VCaP (cell line): Measurements from ENCODE around the gene RASA1.

Experiments used
- H3K27ac ChIP-seq: fragments of 450-650 bp; 2 replicates; pipeline ENCODE4 v1.5.1; 2017
- CTCF ChIP-seq: fragments of 450-650 bp; conservative IDR thresholded peaks from 2 replicates; pipeline ENCODE4 v1.5.1; 2017; ENCODE audit warnings: mild to moderate bottlenecking, moderate library complexity

RASA1 gene

DNA sequence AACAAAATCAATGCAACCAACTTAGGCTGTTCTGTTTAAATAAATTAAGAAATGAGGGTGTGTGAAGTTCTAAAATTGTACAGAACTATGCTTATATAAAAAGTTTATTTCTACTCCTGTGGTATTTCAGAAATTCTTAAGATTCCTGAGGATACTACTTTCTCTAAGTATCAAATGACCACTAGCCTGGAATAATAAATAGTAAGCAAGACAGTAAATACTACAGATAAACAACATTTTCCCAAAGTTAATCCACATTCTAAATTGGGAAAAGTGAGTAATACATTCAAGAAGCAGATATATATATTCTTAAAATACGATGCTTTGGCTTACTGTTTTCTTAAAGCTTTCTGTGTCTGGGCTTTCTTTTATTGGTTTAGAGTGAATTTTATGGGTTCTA, 115.5 kb downstream of the RASA1 start:
- H3K27ac ChIP-seq, result no peak overlapping the region
- no peak for TF ChIP-seq CTCF

DNA sequence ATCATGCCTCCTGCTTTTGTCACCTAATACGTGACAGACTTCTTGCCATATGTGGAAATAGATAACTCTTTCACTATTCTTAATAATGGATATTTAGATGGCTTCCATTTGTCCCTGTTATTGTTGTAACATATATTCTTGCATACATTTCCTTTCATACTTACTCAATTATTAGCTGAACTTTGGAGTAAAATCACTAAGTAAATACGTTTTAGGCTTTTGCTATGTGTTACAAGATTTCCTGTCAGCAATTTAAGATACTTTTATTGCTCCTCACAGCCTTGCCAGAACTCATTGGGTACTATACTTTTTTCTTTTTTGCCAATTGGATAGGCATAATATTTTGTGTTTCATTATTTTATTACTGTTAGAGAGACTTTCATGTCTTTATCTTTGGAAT, 118.1 kb downstream of the RASA1 start:
- no peak overlapping the region for H3K27ac ChIP-seq
- TF ChIP-seq CTCF, result no peak

- H3K27ac ChIP-seq, result no peak overlapping the region
- no peak for TF ChIP-seq CTCF
These were observed 120.4 kb downstream of the RASA1 start for GRCh38 chr5:87388129-87388528.

GRCh38 chr5:87389296-87390034, 121.8 kb downstream of the RASA1 start:
- TF ChIP-seq CTCF, result no peak
- no peak overlapping the region for H3K27ac ChIP-seq

DNA sequence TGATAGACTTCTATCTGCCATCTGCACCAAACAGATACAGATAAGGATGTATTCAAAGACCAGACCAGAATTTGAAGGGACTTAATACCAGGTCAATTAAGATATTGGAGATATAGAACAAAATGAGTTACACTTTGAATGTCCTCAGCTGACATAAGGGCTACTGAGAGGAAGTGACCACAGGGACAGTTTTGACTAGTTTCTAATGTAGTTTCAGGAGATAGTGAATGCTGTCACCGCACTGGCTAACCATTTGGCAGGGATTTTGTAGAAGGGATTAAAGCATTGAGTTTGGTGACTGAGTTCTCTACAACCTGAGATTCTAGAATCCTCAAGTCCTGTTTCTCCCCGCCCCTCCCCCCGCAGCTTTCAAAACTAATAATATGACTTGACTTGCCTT, 122.4 kb downstream of the RASA1 start:
- no peak overlapping the region for H3K27ac ChIP-seq
- TF ChIP-seq CTCF, result no peak

DNA sequence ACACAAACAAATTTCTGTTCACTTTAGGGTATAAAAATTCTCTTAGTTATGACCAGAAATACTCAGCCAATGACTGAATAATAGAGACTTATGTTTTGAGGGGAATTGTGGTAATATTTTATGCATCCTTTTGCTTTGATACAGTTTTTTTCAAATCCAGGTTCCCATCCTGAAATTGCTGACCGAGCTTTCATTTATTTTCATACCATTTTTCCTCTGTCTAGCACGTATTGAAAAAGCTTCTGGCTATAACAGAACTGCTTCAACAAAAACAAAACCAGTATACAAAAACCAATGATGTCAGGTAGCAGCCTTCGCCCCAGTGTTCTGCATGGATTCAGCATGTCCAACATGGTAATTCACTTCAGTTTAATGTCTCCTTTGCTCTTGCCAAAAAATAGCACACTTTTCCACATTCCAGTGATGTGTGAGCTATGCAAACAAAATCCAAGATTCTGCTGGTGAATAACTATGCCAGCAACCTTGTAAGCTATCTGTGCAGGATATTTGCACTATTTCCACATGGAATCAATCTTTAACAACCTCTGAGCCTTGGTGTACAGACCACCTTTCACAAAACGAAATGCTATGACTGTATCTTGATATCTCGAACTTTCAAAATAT, 123.0 kb downstream of the RASA1 start:
- 0 out of 2 replicates have a peak overlapping the region, but pooled peaks have one; percentile 16 for H3K27ac ChIP-seq
- TF ChIP-seq CTCF, result no peak

GRCh38 chr5:87392170-87392569, 124.5 kb downstream of the RASA1 start:
- H3K27ac ChIP-seq, result peak overlapping the region; percentile 16; the same call in 1 of the 2 replicates
- no peak for TF ChIP-seq CTCF
